Mesendoderm (in vitro differentiated cells): Measurements from ENCODE around the gene RNF224.
"Not testable (repeated sequence)": the region's sequence is repeated elsewhere in the genome, so short reads cannot be mapped to it uniquely, and the experiment has no call there.

Experiments
- DNase-seq: peaks from one replicate; pipeline ENCODE4 v3.0.0; 2013
- H2AK5ac ChIP-seq: 2 replicates; pipeline ENCODE4 v1.6.1; 2013; ENCODE audit warnings: low read length, inconsistent platforms
- H2BK120ac ChIP-seq: 2 replicates; pipeline ENCODE4 v1.6.1; 2013; ENCODE audit warnings: low read depth, mild to moderate bottlenecking, low read length, moderate library complexity, mixed read lengths
- H2BK15ac ChIP-seq: replicated peaks from 2 replicates; pipeline ENCODE4 v1.6.1; 2013; ENCODE audit warnings: low read depth, mild to moderate bottlenecking, moderate library complexity
- H2BK5ac ChIP-seq: 2 replicates; pipeline ENCODE4 v1.6.1; 2013; ENCODE audit warnings: low read length, inconsistent platforms
- H3K18ac ChIP-seq: 2 replicates; pipeline ENCODE4 v1.6.1; 2013; ENCODE audit warnings: mild to moderate bottlenecking, low read length, mixed read lengths
- H3K23ac ChIP-seq: one replicate; pipeline ENCODE4 v1.6.1; 2013; ENCODE audit warnings: low read length
- H3K27ac ChIP-seq: 2 replicates; pipeline ENCODE4 v1.5.1; 2013; ENCODE audit warnings: low read depth, mild to moderate bottlenecking, inconsistent platforms, low read length, moderate library complexity
- H3K27me3 ChIP-seq: 2 replicates; pipeline ENCODE4 v1.6.1; 2013; ENCODE audit warnings: low read length, control low read depth, mild to moderate bottlenecking, inconsistent platforms; ENCODE audit not compliant: insufficient read depth, poor library complexity
- H3K36me3 ChIP-seq: 2 replicates; pipeline ENCODE4 v1.6.1; 2013; ENCODE audit warnings: low read length, inconsistent platforms; ENCODE audit not compliant: control insufficient read depth, insufficient read depth
- H3K4ac ChIP-seq: one replicate; pipeline ENCODE4 v1.6.1; 2013; ENCODE audit warnings: low read depth, mild to moderate bottlenecking, low read length, moderate library complexity
- H3K4me1 ChIP-seq: 2 replicates; pipeline ENCODE4 v1.6.1; 2013; ENCODE audit warnings: low read depth, low read length, inconsistent platforms; ENCODE audit not compliant: control insufficient read depth
- H3K4me2 ChIP-seq: 2 replicates; pipeline ENCODE4 v1.6.1; 2013; ENCODE audit warnings: low read length
- H3K4me3 ChIP-seq: 2 replicates; pipeline ENCODE4 v1.5.1; 2013; ENCODE audit warnings: mild to moderate bottlenecking, low read length
- H3K56ac ChIP-seq: one replicate; pipeline ENCODE4 v1.6.1; 2013; ENCODE audit warnings: low read length
- H3K79me1 ChIP-seq: 2 replicates; pipeline ENCODE4 v1.6.1; 2013; ENCODE audit warnings: low read length, inconsistent platforms
- H3K79me2 ChIP-seq: 2 replicates; pipeline ENCODE4 v1.6.1; 2013; ENCODE audit warnings: mild to moderate bottlenecking, low read length; ENCODE audit not compliant: control insufficient read depth, insufficient read depth
- H3K9ac ChIP-seq: 2 replicates; pipeline ENCODE4 v1.6.1; 2013; ENCODE audit warnings: low read length, inconsistent platforms
- H4K5ac ChIP-seq: one replicate; pipeline ENCODE4 v1.6.1; 2013; ENCODE audit warnings: low read length
- H4K8ac ChIP-seq: one replicate; pipeline ENCODE4 v1.6.1; 2013; ENCODE audit warnings: low read depth, mild to moderate bottlenecking, control low read depth, low read length, moderate library complexity
- WGBS: extraction: QIAGEN DNeasy Blood & Tissue Kit; methylation state at CpG from one replicate; pipeline ENCODE4 v1.1.7; 2013; ENCODE audit warnings: low lambda C conversion rate, missing lambda C conversion rate; ENCODE audit not compliant: insufficient coverage; ENCODE audit errors: extremely low coverage; 5-methylcytosine and 5-hydroxymethylcytosine counted together

RNF224 gene

GRCh38 chr9:137236936-137237421, 9.7 kb downstream of the RNF224 start:
- Histone ChIP-seq H3K9ac (no peak overlapping the region), H3K18ac (no peak overlapping the region), H3K4me3 (no peak overlapping the region), H3K27ac (no peak overlapping the region), H4K5ac (no peak overlapping the region), H2AK5ac (no peak overlapping the region), H3K36me3 (no peaks in the 10 kb centered on the region), H3K4me1 (peaks cover 2% of the 10 kb centered on the region), H3K56ac (peak overlapping the region; percentile 56), H3K27me3 (no peaks in the 10 kb centered on the region), H2BK120ac (no peak overlapping the region), H4K8ac (no peak overlapping the region), H2BK5ac (no peak overlapping the region), H2BK15ac (no peak overlapping the region), H3K4me2 (no peak overlapping the region), H3K23ac (no peak overlapping the region), H3K4ac (no peak overlapping the region), H3K79me2 (peaks cover 8% of the 10 kb centered on the region), H3K79me1 (peaks cover 6% of the 10 kb centered on the region)
- no peak for DNase-seq
- WGBS, result no CpG with 5 or more reads among the region's 11 CpGs

GRCh38 chr9:137237759-137238726, 10.7 kb downstream of the RNF224 start:
- Histone ChIP-seq H2BK15ac (no peak overlapping the region), H3K23ac (no peak overlapping the region), H3K4me2 (no peak overlapping the region), H3K79me2 (peaks cover 17% of the 10 kb centered on the region), H2AK5ac (no peak overlapping the region), H3K4ac (no peak overlapping the region), H3K18ac (no peak overlapping the region), H3K4me1 (peaks cover 4% of the 10 kb centered on the region), H4K8ac (no peak overlapping the region), H3K4me3 (no peak overlapping the region), H3K27me3 (no peaks in the 10 kb centered on the region), H3K79me1 (peaks cover 9% of the 10 kb centered on the region), H2BK5ac (no peak overlapping the region), H3K27ac (no peak overlapping the region), H3K9ac (no peak overlapping the region), H2BK120ac (no peak overlapping the region), H3K36me3 (peaks cover 6% of the 10 kb centered on the region), H3K56ac (peak overlapping the region; percentile 30), H4K5ac (no peak overlapping the region)
- no CpG with 5 or more reads among the region's 13 CpGs for WGBS
- no peak for DNase-seq

DNA sequence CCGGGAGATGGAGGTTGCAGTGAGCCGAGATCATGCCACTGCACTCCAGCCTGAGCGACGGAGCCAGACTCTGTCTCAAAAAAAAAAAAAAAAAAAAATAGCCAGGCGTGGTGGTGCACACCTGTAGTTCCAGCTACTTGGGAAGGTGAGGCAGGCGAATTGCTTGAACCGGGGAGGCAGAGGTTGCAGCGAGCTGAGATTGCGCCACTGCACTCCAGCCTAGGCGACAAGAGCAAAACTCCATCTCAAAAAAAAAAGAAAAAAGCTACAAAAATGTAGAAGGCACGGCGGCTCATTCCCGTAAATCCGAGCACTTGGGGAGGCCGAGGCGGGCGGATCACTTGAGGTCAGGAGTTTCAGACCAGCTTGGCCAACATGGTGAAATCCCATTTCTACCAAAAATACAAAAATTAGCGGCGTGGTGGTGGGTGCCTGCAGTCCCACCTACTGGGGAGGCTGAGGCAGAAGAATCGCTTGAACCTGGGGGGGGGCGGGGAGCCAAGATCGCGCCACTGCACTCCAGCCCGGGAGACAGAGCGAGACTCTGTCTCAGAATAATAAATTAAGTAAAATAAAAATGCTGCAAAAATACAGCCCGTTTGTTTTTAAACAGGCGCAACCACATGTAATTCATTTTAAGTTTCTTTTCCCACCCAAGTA, 12.4 kb downstream of the RNF224 start:
- H4K8ac ChIP-seq, H3K4ac ChIP-seq, H2BK15ac ChIP-seq, H2BK120ac ChIP-seq, DNase-seq, H2BK5ac ChIP-seq, H4K5ac ChIP-seq, H3K36me3 ChIP-seq, H3K23ac ChIP-seq, H2AK5ac ChIP-seq, H3K79me1 ChIP-seq, H3K27me3 ChIP-seq: not testable (repeated sequence)
- Histone ChIP-seq H3K4me2 (peak overlapping the region; percentile 87), H3K18ac (peak overlapping the region; percentile 54), H3K56ac (peak overlapping the region; percentile 99), H3K4me3 (peak overlapping the region; percentile 83), H3K79me2 (peaks cover 18% of the 10 kb centered on the region), H3K27ac (peak overlapping the region; percentile 98), H3K9ac (peak overlapping the region; percentile 99), H3K4me1 (peaks cover 14% of the 10 kb centered on the region)
- WGBS, result no CpG with 5 or more reads among the region's 27 CpGs

DNA sequence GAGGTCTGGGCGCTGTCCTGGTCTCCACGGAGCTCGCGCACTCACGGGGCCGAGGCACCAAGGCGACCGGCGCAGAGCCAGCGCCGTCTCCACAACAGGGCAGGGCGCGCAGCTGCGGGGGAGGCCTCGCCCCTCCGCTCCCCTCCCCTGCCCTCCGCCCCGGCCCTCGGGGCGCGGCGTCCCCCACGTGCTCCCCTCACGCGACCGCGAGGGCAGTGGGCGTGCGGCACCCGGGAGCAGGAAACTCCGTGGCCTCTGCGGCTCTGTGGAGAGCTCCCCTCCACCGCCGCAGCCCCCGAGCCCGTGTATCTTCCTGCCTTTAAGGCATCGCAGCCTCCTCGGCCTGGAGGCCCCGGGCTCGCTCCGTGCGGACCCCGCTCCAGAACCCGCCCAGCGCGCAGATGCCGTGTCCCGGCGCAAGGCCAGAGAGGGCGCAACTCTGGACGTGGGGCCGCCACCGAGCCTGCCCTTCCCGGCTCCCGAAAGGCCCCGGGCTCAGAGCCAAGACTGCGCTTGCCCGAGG, 13.1 kb downstream of the RNF224 start:
- peaks cover 9% of the 10 kb centered on the region for H3K79me1 ChIP-seq
- whole genome bisulfite sequencing, result no CpG with 5 or more reads among the region's 58 CpGs

GRCh38 chr9:137240841-137241489, 13.7 kb downstream of the RNF224 start, which contains the start of gene TUBB4B:
TSS of gene TUBB4B (plus strand) at chr9:137241287. CDS start at chr9:137241361, 74 bp downstream.
- no peak within 1 kb of the TSS for H4K5ac ChIP-seq
- DNase-seq, result peak; percentile 100
- peak within 1 kb of the TSS; percentile 87 for H2BK5ac ChIP-seq
- peaks cover 6% of the 10 kb centered on the region for H3K36me3 ChIP-seq
- H3K4ac ChIP-seq, result peak within 1 kb of the TSS; percentile 93
- peaks cover 9% of the 10 kb centered on the region for H3K79me1 ChIP-seq
- peak within 1 kb of the TSS; percentile 99 for H3K56ac ChIP-seq
- H3K18ac ChIP-seq, result peak within 1 kb of the TSS; percentile 54
- peaks cover 17% of the 10 kb centered on the region for H3K4me1 ChIP-seq
- peak within 1 kb of the TSS; percentile 99 for H3K9ac ChIP-seq
- no peaks in the 10 kb centered on the region for H3K27me3 ChIP-seq
- no peak within 1 kb of the TSS for H2BK15ac ChIP-seq
- no peak within 1 kb of the TSS for H2AK5ac ChIP-seq
- WGBS, result no CpG with 5 or more reads among the region's 67 CpGs
- H3K4me3 ChIP-seq, result peak within 1 kb of the TSS; percentile 83
- peak within 1 kb of the TSS; percentile 98 for H3K27ac ChIP-seq
- no peak within 1 kb of the TSS for H4K8ac ChIP-seq
- peak within 1 kb of the TSS; percentile 94 for H3K23ac ChIP-seq
- peaks cover 18% of the 10 kb centered on the region for H3K79me2 ChIP-seq
- peak within 1 kb of the TSS; percentile 87 for H3K4me2 ChIP-seq
- peak within 1 kb of the TSS; percentile 1 for H2BK120ac ChIP-seq

More for the DNA sequence above, 13.1 kb downstream of the RNF224 start:
- Histone ChIP-seq H3K27ac (peak overlapping the region; percentile 98), H3K79me2 (peaks cover 18% of the 10 kb centered on the region), H3K27me3 (no peaks in the 10 kb centered on the region), H4K5ac (no peak overlapping the region), H3K9ac (peak overlapping the region; percentile 99), H2AK5ac (no peak overlapping the region), H3K36me3 (peaks cover 6% of the 10 kb centered on the region), H3K56ac (peak overlapping the region; percentile 99), H2BK120ac (peak overlapping the region; percentile 1), H3K23ac (peak overlapping the region; percentile 94), H4K8ac (no peak overlapping the region), H2BK5ac (peak overlapping the region; percentile 87), H3K4me1 (peaks cover 17% of the 10 kb centered on the region), H3K4me3 (peak overlapping the region; percentile 83), H2BK15ac (no peak overlapping the region), H3K18ac (peak overlapping the region; percentile 54), H3K4ac (peak overlapping the region; percentile 38), H3K4me2 (peak overlapping the region; percentile 87)
- no peak for DNase-seq
